ENCODE results near the gene SLC6A17.

The SLC6A17 gene

GRCh38 chr1:110223127-110223526 is 72.8 kb downstream of the SLC6A17 start:
- no peak for DNase-seq (ENCODE audit: low read depth)

DNA sequence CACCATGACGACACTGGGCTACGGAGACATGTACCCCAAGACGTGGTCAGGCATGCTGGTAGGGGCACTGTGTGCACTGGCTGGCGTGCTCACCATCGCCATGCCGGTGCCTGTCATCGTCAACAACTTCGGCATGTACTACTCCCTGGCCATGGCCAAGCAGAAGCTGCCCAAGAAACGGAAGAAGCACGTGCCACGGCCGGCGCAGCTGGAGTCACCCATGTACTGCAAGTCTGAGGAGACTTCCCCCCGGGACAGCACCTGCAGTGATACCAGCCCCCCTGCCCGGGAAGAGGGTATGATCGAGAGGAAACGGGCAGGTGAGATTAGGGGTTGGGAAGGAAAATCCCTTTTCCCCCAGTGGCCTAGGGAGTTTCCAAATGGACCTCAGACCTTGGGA is 73.3 kb downstream of the SLC6A17 start:
- no peak for DNase-seq (ENCODE audit: low read depth)

- no peak for DNase-seq (ENCODE audit: low read depth)
Measured at GRCh38 chr1:110224240-110224995, 74.1 kb downstream of the SLC6A17 start.

DNA sequence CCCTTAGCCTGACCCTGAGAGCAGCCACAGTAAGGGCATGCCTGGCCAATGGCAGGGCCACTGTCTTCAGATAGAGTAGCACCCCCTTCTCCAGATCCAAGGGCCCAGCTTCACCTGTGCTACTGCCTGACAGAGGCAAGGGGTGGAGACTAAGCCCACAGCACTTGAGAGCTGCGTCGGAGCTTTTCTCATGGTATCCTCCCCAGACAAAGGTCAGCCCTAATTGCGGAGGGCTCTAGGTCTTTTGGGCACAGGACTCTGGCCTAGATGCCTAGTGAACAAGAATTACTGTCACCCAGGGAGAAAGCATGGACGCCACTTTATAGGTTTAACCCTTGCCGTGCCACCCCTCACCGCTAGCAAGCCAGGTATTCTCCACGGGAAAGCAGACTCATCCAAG is 74.9 kb downstream of the SLC6A17 start:
- DNase-seq (ENCODE audit: low read depth), result no peak

- DNase-seq (ENCODE audit: low read depth), result no peak
Measured at GRCh38 chr1:110225756-110226404, 75.6 kb downstream of the SLC6A17 start.

DNA sequence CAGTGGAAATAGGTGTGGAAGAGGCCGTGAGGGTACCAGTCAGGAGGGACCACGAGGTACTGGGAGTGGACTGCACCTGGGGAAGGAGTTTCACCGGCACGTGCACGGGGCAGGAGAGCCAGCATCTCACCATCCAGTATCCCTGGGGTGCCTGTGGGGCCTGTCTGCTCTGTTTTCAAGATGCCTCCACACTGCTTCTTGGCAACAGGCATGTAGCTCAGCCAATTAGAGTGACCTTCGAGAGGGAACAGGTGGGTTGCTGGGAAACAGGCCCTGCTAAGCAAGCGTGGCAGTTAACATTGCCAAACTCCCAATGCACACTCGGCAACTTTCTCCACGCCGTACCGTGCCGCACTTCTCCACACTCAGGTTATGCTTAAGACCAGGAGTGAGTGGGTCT is 77.5 kb downstream of the SLC6A17 start:
- no peak for DNase-seq (ENCODE audit: low read depth)

GRCh38 chr1:110228381-110228780 is 78.1 kb downstream of the SLC6A17 start:
- DNase-seq (ENCODE audit: low read depth), result no peak

GRCh38 chr1:110228869-110229268 is 78.6 kb downstream of the SLC6A17 start:
- no peak for DNase-seq (ENCODE audit: low read depth)

DNA sequence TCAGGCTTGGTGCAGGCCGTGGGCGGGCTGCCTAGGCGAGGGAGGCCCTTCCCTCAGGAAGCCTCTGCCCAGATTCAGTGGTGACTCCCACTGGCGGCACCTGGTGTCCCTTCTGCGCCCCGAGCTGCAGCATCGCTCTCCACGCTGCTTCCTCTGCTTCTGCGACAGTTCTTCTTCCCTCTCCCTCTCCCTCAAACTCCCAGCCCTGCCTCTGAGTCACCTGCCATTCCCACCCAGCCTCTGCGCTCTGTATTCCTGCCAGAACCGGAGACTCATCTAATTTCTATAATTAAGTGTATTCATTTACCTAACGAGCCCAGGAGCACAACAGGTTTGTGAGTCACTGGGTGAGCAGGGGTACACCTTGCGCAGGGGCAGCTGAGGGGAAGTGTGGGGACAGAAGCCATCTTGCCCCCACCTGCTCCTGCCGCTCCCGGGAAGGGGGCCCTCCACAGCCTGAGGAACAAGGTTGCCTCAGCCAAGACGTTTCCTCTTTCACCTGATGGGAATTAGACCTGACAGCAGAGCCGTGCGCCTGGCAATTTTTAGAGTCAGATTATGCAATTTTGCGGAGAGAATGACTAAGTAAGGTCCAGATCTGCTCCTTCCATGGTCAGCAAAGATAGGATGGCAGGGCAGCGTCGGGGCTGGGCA is 79.2 kb downstream of the SLC6A17 start:
- DNase-seq (ENCODE audit: low read depth), result no peak

GRCh38 chr1:110230381-110231199 is 80.3 kb downstream of the SLC6A17 start:
- DNase-seq (ENCODE audit: low read depth), result no peak

GRCh38 chr1:110233861-110234260 is 83.6 kb downstream of the SLC6A17 start:
- DNase-seq (ENCODE audit: low read depth), result no peak

- DNase-seq (ENCODE audit: low read depth), result no peak
Measured at GRCh38 chr1:110234691-110235090, 84.4 kb downstream of the SLC6A17 start.

DNA sequence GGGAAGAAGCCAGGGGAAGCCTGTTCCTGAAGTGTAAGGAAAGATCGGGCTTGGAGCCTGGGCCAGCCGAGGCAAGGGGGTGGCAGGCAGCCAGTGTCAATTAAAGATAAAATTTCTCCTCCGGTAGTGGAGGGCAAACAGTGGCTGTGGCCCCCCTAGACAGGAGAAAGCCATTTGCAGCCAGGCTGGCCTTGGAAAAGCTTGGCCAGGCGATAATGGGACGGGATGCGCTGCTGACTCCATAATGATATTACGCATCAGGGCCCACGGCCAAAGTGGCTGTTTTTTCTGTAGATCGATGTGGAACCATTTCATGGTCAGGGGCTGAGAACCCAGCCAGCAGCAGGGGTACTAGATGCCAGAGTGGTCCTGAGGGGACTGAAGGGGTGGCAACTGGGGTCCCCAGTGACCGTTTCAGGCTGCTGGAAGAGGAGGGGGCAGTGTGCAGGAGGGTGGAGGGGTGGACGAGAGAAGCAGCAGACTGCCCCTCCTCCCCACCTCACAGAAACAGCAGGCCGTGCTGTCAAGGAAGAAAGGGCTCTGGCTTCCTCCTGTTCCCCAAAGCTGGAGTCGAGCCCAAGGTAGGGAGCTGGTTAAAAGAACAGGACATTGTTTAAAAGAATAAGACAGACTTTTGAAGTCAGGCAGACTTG is 85.0 kb downstream of the SLC6A17 start:
- no peak for DNase-seq (ENCODE audit: low read depth)

DNA sequence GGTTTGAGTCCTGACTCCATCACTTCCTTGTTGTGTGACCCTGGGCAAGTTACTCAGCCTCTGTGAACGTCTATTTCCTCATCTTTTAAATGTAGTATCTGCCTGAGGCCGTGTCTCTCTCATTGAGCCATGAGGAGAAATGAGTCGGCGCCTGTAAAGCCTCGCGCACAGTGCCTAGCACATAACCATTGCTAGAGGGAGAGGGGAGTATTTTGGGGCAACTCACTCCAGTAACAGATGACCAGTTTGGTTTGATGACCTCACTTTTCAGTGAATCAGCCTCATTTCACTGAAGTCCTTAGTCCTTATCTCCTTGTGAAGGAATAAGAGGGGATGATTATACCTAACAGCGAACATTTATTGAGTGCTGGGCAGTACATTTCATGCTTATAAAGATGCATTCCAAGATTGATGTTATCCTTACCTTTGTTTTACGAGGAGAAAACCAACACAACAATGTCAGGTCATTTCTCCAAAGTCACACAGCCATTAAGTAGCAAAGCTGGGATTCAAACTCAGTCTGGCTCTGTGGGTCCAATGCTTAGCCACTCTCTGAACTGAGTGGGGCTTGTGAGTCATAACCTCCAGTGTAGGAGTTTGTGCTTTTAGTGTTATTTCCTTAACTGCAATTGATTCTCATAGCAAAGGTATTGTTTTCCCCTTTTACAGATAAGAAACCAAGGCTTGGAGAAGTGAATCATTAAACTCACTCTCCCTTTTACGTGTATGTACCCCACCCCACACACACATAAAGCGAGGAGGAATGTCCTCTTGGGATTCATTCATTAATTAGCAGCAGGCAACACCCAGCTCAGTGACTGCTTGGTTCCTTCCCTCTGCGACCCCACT is 85.8 kb downstream of the SLC6A17 start:
- DNase-seq (ENCODE audit: low read depth), result no peak

DNA sequence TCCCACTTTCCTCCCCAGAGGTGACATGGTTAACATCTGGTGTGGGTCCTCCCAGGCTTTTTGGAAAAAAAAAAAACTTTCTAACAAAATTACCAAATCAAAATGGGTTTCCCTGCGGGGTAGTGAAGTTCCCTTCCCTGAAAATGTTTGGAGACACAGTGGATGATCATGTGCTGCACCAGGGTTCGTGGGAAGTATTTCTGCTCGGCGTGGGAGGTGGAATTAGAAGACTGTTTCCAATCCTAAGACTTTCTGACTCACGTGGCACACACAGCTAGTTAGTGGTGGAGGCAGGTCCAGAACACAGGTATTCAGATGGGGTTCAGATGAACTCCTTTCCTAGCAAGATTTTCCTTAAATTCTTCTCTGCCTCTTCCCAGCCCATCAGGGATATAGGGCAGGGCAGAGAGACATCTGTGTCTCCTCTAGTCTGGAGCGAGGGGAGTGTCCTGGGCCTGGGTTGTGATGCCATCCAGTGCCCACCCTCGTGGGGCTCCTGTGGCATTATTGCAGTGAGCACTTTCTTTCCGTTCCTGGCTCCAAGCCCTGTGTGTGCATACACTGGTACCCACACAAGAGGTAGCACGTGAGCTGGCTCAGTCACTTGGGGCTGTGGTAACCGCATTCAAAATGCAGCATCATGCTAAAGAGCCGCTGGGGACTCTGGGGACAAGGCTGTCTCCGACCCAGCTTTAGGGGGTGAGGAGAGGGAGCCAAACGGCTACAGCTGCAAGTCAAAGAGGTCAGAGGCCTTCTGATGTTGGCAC is 87.3 kb downstream of the SLC6A17 start:
- DNase-seq (ENCODE audit: low read depth), result no peak

GRCh38 chr1:110239441-110240430 is 89.4 kb downstream of the SLC6A17 start:
- no peak for DNase-seq (ENCODE audit: low read depth)

GRCh38 chr1:110240476-110241210 is 90.3 kb downstream of the SLC6A17 start:
- DNase-seq (ENCODE audit: low read depth), result no peak

DNA sequence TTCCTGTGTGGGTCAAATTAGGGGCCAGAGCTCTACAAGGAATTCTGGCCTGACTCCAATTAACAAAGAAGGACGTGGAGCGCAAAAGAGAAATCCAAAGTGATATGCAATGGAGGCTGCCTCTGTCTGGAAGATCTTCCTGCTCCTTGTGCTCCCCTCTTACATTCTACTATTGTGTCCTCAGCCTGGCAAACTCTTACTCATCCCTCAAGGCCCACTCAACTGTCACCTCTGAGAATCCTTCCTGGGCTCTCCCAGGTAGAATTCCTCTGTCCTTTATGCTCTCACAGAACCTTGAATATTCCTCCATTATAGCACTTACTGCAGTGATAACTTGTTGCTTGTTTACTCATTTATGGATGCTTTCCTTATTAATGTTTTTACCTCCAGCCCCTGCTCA is 91.2 kb downstream of the SLC6A17 start:
- no peak for DNase-seq (ENCODE audit: low read depth)

Data from activated T-helper 1 cell treated with Interleukin-2 at 50 U/mL for 16 hours (primary cell).